GM18858 (cell line): ENCODE measurements around the gene RBBP8NL.

ENCODE experiments used
- ATAC-seq: cut with Tn5 transposase; IDR thresholded peaks from one replicate; pipeline ENCODE4 v1.9.1; 2021; ENCODE audit not compliant: unreplicated experiment

RBBP8NL gene

GRCh38 chr20:62427172-62428001, at the start of gene RBBP8NL:
RBBP8NL (minus strand) TSS chr20:62427539; CDS start chr20:62419647, 7,892 bp downstream.
- no peak for ATAC-seq

GRCh38 chr20:62476056-62476838, 48.9 kb upstream of the RBBP8NL start:
- ATAC-seq, result no peak

GRCh38 chr20:62475772-62476055, 48.4 kb upstream of the RBBP8NL start, which contains the start of gene GATA5:
GATA5 (minus strand) TSS chr20:62475995; CDS start chr20:62475521, 474 bp downstream.
- no peak for ATAC-seq

- ATAC-seq, result no peak
These were observed 47.9 kb upstream of the RBBP8NL start for GRCh38 chr20:62475027-62475771.

GRCh38 chr20:62474604-62475026, 47.3 kb upstream of the RBBP8NL start:
- no peak for ATAC-seq

GRCh38 chr20:62473717-62474603, 46.6 kb upstream of the RBBP8NL start:
- no peak for ATAC-seq

GRCh38 chr20:62472941-62473585, 45.7 kb upstream of the RBBP8NL start:
- ATAC-seq, result no peak

- no peak for ATAC-seq
These were observed 45.0 kb upstream of the RBBP8NL start for GRCh38 chr20:62472138-62472940.

GRCh38 chr20:62470459-62470858, 43.1 kb upstream of the RBBP8NL start:
- ATAC-seq, result no peak

- no peak for ATAC-seq
These were observed 42.7 kb upstream of the RBBP8NL start for GRCh38 chr20:62470001-62470400.

- ATAC-seq, result no peak
These were observed 42.0 kb upstream of the RBBP8NL start for GRCh38 chr20:62469352-62469751.

GRCh38 chr20:62466806-62467537, 39.6 kb upstream of the RBBP8NL start:
- ATAC-seq, result no peak

GRCh38 chr20:62466072-62466760, 38.9 kb upstream of the RBBP8NL start:
- no peak for ATAC-seq

- ATAC-seq, result no peak
These were observed 37.7 kb upstream of the RBBP8NL start for GRCh38 chr20:62464990-62465389.

GRCh38 chr20:62464425-62464770, 37.1 kb upstream of the RBBP8NL start:
- no peak for ATAC-seq

- ATAC-seq, result no peak
These were observed 36.5 kb upstream of the RBBP8NL start for GRCh38 chr20:62463651-62464424.

GRCh38 chr20:62462976-62463592, 35.7 kb upstream of the RBBP8NL start:
- no peak for ATAC-seq
